Stimulated activated CD4-positive, alpha-beta T cell treated with anti-CD3 and anti-CD28 coated beads, TNF-alpha, amount 100 ng/mL, for 1 hour (primary cell): ENCODE data around the gene ANP32E.
"Not testable (repeated sequence)": the region's sequence is repeated elsewhere in the genome, so short reads cannot be mapped to it uniquely, and the experiment has no call there.

Source experiments
- DNase-seq, 3 donors: peaks; one replicate each; pipeline ENCODE4 v3.0.0-alpha.2; 2020; ENCODE audit warnings: low read depth in 3 of 3, low spot score in 1 of 3

ANP32E gene

GRCh38 chr1:150214099-150214756, 21.7 kb downstream of the ANP32E start:
- not testable (repeated sequence) for DNase-seq

- DNase-seq: peak; percentile 73 to 82 (median 73)
Measured at GRCh38 chr1:150213170-150214098, 22.5 kb downstream of the ANP32E start.

GRCh38 chr1:150212070-150212469, 23.8 kb downstream of the ANP32E start:
- DNase-seq: no peak

- DNase-seq: no peak
Measured at GRCh38 chr1:150210706-150211105, 25.2 kb downstream of the ANP32E start.

- DNase-seq: no peak
Measured at GRCh38 chr1:150210091-150210490, 25.8 kb downstream of the ANP32E start.

GRCh38 chr1:150208460-150208859, 27.5 kb downstream of the ANP32E start:
- not testable (repeated sequence) for DNase-seq

GRCh38 chr1:150207281-150207971, 28.5 kb downstream of the ANP32E start:
- no peak for DNase-seq

GRCh38 chr1:150196417-150196816, 39.5 kb downstream of the ANP32E start:
- DNase-seq: no peak

GRCh38 chr1:150194381-150195031, 41.4 kb downstream of the ANP32E start:
- DNase-seq: no peak

GRCh38 chr1:150192012-150192411, 43.9 kb downstream of the ANP32E start:
- DNase-seq: no peak

GRCh38 chr1:150187560-150187931, 48.4 kb downstream of the ANP32E start:
- DNase-seq: no peak

GRCh38 chr1:150186789-150187559, 48.9 kb downstream of the ANP32E start:
- DNase-seq: no peak

- not testable (repeated sequence) for DNase-seq
Measured at GRCh38 chr1:150186438-150186788, 49.5 kb downstream of the ANP32E start.

- no peak for DNase-seq
Measured at GRCh38 chr1:150185481-150185880, 50.4 kb downstream of the ANP32E start.

GRCh38 chr1:150183061-150183460, 52.9 kb downstream of the ANP32E start:
- no peak for DNase-seq

- DNase-seq: no peak
Measured at GRCh38 chr1:150182247-150182646, 53.7 kb downstream of the ANP32E start.

- DNase-seq: no peak
Measured at GRCh38 chr1:150180474-150180873, 55.4 kb downstream of the ANP32E start.

- DNase-seq: no peak
Measured at GRCh38 chr1:150179867-150180266, 56.0 kb downstream of the ANP32E start.

- no peak for DNase-seq
Measured at GRCh38 chr1:150178548-150178947, 57.4 kb downstream of the ANP32E start.

GRCh38 chr1:150176593-150176992, 59.3 kb downstream of the ANP32E start:
- DNase-seq: no peak
